ENCODE measurements around the gene ZBTB7A.
A peak's percentile ranks its signal among the peaks of the same experiment; 100 is the strongest.

Gene ZBTB7A

GRCh38 chr19:4066682-4067395 is at the start of gene ZBTB7A:
TSS of gene ZBTB7A (minus strand) at chr19:4066899. CDS start at chr19:4055232, 11,667 bp downstream.
- ChIA-PET POLR2A (interaction anchor here (1.0 kb wide), 2 partner anchors 35 to 79 kb away, joined by 3 read pairs; no protein-coding TSS in a partner anchor), CTCF (no interaction called here)
- no peak for TF ChIP-seq NFRKB (IDR thresholded peaks at IDR 0.05)
- 0 out of 2 replicates have a peak, but pooled peaks have one; percentile 50 for TF ChIP-seq FOXM1 (IDR thresholded peaks at IDR 0.05; ENCODE audit: borderline replicate concordance)
- DNase-seq (ENCODE audit: extremely low spot score), result peak; percentile 64

- TF ChIP-seq FOXK2 (IDR thresholded peaks at IDR 0.05) (no peak), NFRKB (IDR thresholded peaks at IDR 0.05) (no peak), ELF4 (IDR thresholded peaks at IDR 0.05) (no peak), FOXA1 (IDR thresholded peaks at IDR 0.05) (no peak), PKNOX1 (IDR thresholded peaks at IDR 0.05) (no peak), BHLHE40 (IDR thresholded peaks at IDR 0.05; ENCODE audit: borderline replicate concordance) (no peak), HDGF (IDR thresholded peaks at IDR 0.05; ENCODE audit: borderline replicate concordance) (no peak), CTBP1 (IDR thresholded peaks at IDR 0.05; ENCODE audit: borderline replicate concordance) (no peak), FOXM1 (IDR thresholded peaks at IDR 0.05; ENCODE audit: borderline replicate concordance) (no peak), ZNF384 (IDR thresholded peaks at IDR 0.05) (no peak), TARDBP (IDR thresholded peaks at IDR 0.05) (no peak), LEF1 (IDR thresholded peaks at IDR 0.05; ENCODE audit: borderline replicate concordance) (no peak), SP1 (IDR thresholded peaks at IDR 0.05) (no peak), SUZ12 (IDR thresholded peaks at IDR 0.05) (no peak), ARNT (IDR thresholded peaks at IDR 0.05) (no peak), L3MBTL2 (conservative IDR thresholded peaks at IDR 0.05) (no peak)
- ChIA-PET CTCF (no interaction called here), POLR2A (no interaction called here)
- no peak for DNase-seq (ENCODE audit: extremely low spot score)
Measured at GRCh38 chr19:4115818-4116385, 49.2 kb upstream of the ZBTB7A start.

- ChIA-PET POLR2A (no interaction called here), CTCF (no interaction called here)
- DNase-seq (ENCODE audit: extremely low spot score), result no peak
- TF ChIP-seq ELF4 (IDR thresholded peaks at IDR 0.05), result no peak
- TF ChIP-seq NFRKB (IDR thresholded peaks at IDR 0.05), result no peak
- TF ChIP-seq SP1 (IDR thresholded peaks at IDR 0.05), result no peak
- TF ChIP-seq SUZ12 (IDR thresholded peaks at IDR 0.05), result no peak
- TF ChIP-seq ZNF384 (IDR thresholded peaks at IDR 0.05), result no peak
- no peak for TF ChIP-seq FOXA1 (IDR thresholded peaks at IDR 0.05)
- TF ChIP-seq HDGF (IDR thresholded peaks at IDR 0.05; ENCODE audit: borderline replicate concordance), result no peak
- TF ChIP-seq CTBP1 (IDR thresholded peaks at IDR 0.05; ENCODE audit: borderline replicate concordance), result no peak
- TF ChIP-seq FOXM1 (IDR thresholded peaks at IDR 0.05; ENCODE audit: borderline replicate concordance), result no peak
- TF ChIP-seq L3MBTL2 (conservative IDR thresholded peaks at IDR 0.05), result no peak
- TF ChIP-seq LEF1 (IDR thresholded peaks at IDR 0.05; ENCODE audit: borderline replicate concordance), result no peak
- no peak for TF ChIP-seq ARNT (IDR thresholded peaks at IDR 0.05)
- TF ChIP-seq BHLHE40 (IDR thresholded peaks at IDR 0.05; ENCODE audit: borderline replicate concordance), result no peak
- TF ChIP-seq FOXK2 (IDR thresholded peaks at IDR 0.05), result no peak
Measured at GRCh38 chr19:4115050-4115817, 48.5 kb upstream of the ZBTB7A start.

- ChIA-PET POLR2A (no interaction called here), CTCF (no interaction called here)
- TF ChIP-seq PKNOX1 (IDR thresholded peaks at IDR 0.05) (no peak), BHLHE40 (IDR thresholded peaks at IDR 0.05; ENCODE audit: borderline replicate concordance) (no peak), SP1 (IDR thresholded peaks at IDR 0.05) (no peak), ELF4 (IDR thresholded peaks at IDR 0.05) (no peak), L3MBTL2 (conservative IDR thresholded peaks at IDR 0.05) (no peak), FOXK2 (IDR thresholded peaks at IDR 0.05) (no peak), SUZ12 (IDR thresholded peaks at IDR 0.05) (no peak), ARNT (IDR thresholded peaks at IDR 0.05) (no peak), TARDBP (IDR thresholded peaks at IDR 0.05) (no peak), CTBP1 (IDR thresholded peaks at IDR 0.05; ENCODE audit: borderline replicate concordance) (no peak), ZNF384 (IDR thresholded peaks at IDR 0.05) (no peak), FOXA1 (IDR thresholded peaks at IDR 0.05) (no peak), HDGF (IDR thresholded peaks at IDR 0.05; ENCODE audit: borderline replicate concordance) (no peak), NFRKB (IDR thresholded peaks at IDR 0.05) (no peak), FOXM1 (IDR thresholded peaks at IDR 0.05; ENCODE audit: borderline replicate concordance) (no peak)
- no peak for DNase-seq (ENCODE audit: extremely low spot score)
Measured at GRCh38 chr19:4114181-4114580, 47.5 kb upstream of the ZBTB7A start.

GRCh38 chr19:4113398-4114088 is 46.8 kb upstream of the ZBTB7A start:
- CTCF ChIA-PET, result no interaction called here
- POLR2A ChIA-PET, result no interaction called here
- DNase-seq (ENCODE audit: extremely low spot score), result no peak
- peak; percentile 63 for TF ChIP-seq PKNOX1 (IDR thresholded peaks at IDR 0.05)
- TF ChIP-seq CTBP1 (IDR thresholded peaks at IDR 0.05; ENCODE audit: borderline replicate concordance), result no peak

All from HEK293T (cell line).